A549 (cell line): ENCODE results near the gene JDP2. TPM values are rescaled to one million over a fixed set of nuclear protein-coding genes. Genes with fewer than 3 reads are reported as not detected.

Experiments used
- ATAC-seq, 2 experiments: fragments of 200-7000 bp in 1 of 2; fragments of >200 bp in 1 of 2; cut with Nextera tagmentation in 1 of 2; cut with Tn5 transposase in 1 of 2; 3 replicates each; pipeline versions ENCODE4 v1.8.0 to v1.9.1; 2018 to 2020; ENCODE audit warnings: mild to moderate bottlenecking in 1 of 2, moderate library complexity in 1 of 2
- CTCF ChIA-PET: fragments of 300-600 bp; sonication (Branson Sonifier 250); formaldehyde crosslinking; extraction: SDS; loops from one replicate; lab custom pipeline; 2021; ENCODE audit warnings: antibody characterized with exemption, inconsistent platforms; lab: Yijun Ruan, JAX
- POLR2A ChIA-PET: fragments of 350-600 bp; formaldehyde crosslinking; extraction: SDS; loops from one replicate; lab custom pipeline; 2021; ENCODE audit warnings: antibody characterized with exemption, inconsistent platforms; lab: Yijun Ruan, JAX
- DNase-seq, 2 experiments: peaks; one replicate each; pipeline versions ENCODE4 v3.0.0 to v3.0.0-alpha.2; 2011 to 2016; ENCODE audit warnings: low read depth in 1 of 2, low spot score in 1 of 2
- FAIRE-seq: peaks from 2 replicates; lab custom pipeline; 2011; peaks lifted over from hg19 to GRCh38; lab: Jason Lieb, UNC
- H3K27ac ChIP-seq, 2 experiments: fragments of >200 bp; sonication (Bioruptor Twin); formaldehyde crosslinking; 3 replicates each; pipeline ENCODE4 v1.5.1; 2016 to 2017
- H3K4me1 ChIP-seq: fragments of >200 bp; sonication (Bioruptor Twin); formaldehyde crosslinking; 3 replicates; pipeline ENCODE4 v1.6.1; 2016
- H3K4me2 ChIP-seq: fragments of >200 bp; sonication (Bioruptor Twin); formaldehyde crosslinking; 3 replicates; pipeline ENCODE4 v1.6.1; 2016
- H3K4me3 ChIP-seq: fragments of >200 bp; sonication (Bioruptor Twin); formaldehyde crosslinking; 3 replicates; pipeline ENCODE4 v1.5.1; 2016
- H3K9me3 ChIP-seq: fragments of >200 bp; sonication (Bioruptor Twin); formaldehyde crosslinking; 3 replicates; pipeline ENCODE4 v1.6.1; 2016
- BCL3 ChIP-seq: fragments of >200 bp; sonication (Bioruptor Twin); formaldehyde crosslinking; IDR thresholded peaks from 3 replicates; pipeline ENCODE4 v1.6.1; 2016
- BHLHE40 ChIP-seq: IDR thresholded peaks from 2 replicates; pipeline ENCODE4 v1.6.1; 2012; ENCODE audit warnings: low read depth, low read length, inconsistent platforms
- CBX2 ChIP-seq: fragments of 200-600 bp; sonication (generic); IDR thresholded peaks from 2 replicates; pipeline ENCODE4 v1.6.1; 2016; ENCODE audit warnings: low read depth, mild to moderate bottlenecking, borderline replicate concordance
- CBX8 ChIP-seq: fragments of 200-600 bp; sonication (generic); IDR thresholded peaks from 2 replicates; pipeline ENCODE4 v1.6.1; 2016
- CHD2 ChIP-seq: fragments of 150-350 bp; IDR thresholded peaks from 2 replicates; pipeline ENCODE4 v1.6.1; 2014; ENCODE audit warnings: low read length; ENCODE audit not compliant: partially characterized antibody
- CTCF ChIP-seq: fragments of >200 bp; sonication (Bioruptor Twin); formaldehyde crosslinking; IDR thresholded peaks from 3 replicates; pipeline ENCODE4 v1.5.1; 2016
- EHF ChIP-seq: fragments of 250-450 bp; sonication (Bioruptor Pico); IDR thresholded peaks from 2 replicates; pipeline ENCODE4 v1.5.0; 2020; ENCODE audit warnings: mild to moderate bottlenecking
- EHMT2 ChIP-seq: fragments of 200-600 bp; sonication (generic); IDR thresholded peaks from 2 replicates; pipeline ENCODE4 v1.6.1; 2016; ENCODE audit warnings: antibody characterized with exemption, low read depth, mild to moderate bottlenecking, moderate library complexity
- ELK1 ChIP-seq: fragments of 150-350 bp; IDR thresholded peaks from 2 replicates; pipeline ENCODE4 v1.6.1; 2014; ENCODE audit warnings: low read depth, mild to moderate bottlenecking, low read length
- EP300 ChIP-seq, 2 experiments: fragments of >200 bp; sonication (Bioruptor Twin); formaldehyde crosslinking; IDR thresholded peaks; 2 replicates in 1 of 2; 3 replicates in 1 of 2; pipeline ENCODE4 v1.6.1; 2016 to 2017
- FOXS1 ChIP-seq: fragments of 250-450 bp; sonication (Bioruptor Pico); IDR thresholded peaks from 2 replicates; pipeline ENCODE4 v1.5.0; 2020; ENCODE audit warnings: mild to moderate bottlenecking, moderate library complexity
- HMGXB4 ChIP-seq: fragments of 250-450 bp; sonication (Bioruptor Pico); IDR thresholded peaks from 2 replicates; pipeline ENCODE4 v1.5.0; 2021; ENCODE audit warnings: mild to moderate bottlenecking, moderate library complexity, borderline replicate concordance
- HOXB13 ChIP-seq: fragments of 250-450 bp; sonication (Bioruptor Pico); IDR thresholded peaks from 2 replicates; pipeline ENCODE4 v1.5.0; 2020; ENCODE audit warnings: low read depth, mild to moderate bottlenecking, moderate library complexity
- JUN ChIP-seq, 2 experiments: fragments of >200 bp; sonication (Bioruptor Twin); formaldehyde crosslinking; IDR thresholded peaks; 2 replicates in 1 of 2; 3 replicates in 1 of 2; pipeline ENCODE4 v1.6.1; 2016 to 2017
- JUNB ChIP-seq: fragments of >200 bp; sonication (Bioruptor Twin); formaldehyde crosslinking; IDR thresholded peaks from 2 replicates; pipeline ENCODE4 v1.6.1; 2016
- KDM5A ChIP-seq: fragments of 200-600 bp; sonication (generic); IDR thresholded peaks from 2 replicates; pipeline ENCODE4 v1.6.1; 2016; ENCODE audit warnings: antibody characterized with exemption, mild to moderate bottlenecking
- MAZ ChIP-seq: fragments of 150-350 bp; IDR thresholded peaks from 2 replicates; pipeline ENCODE4 v1.6.1; 2014; ENCODE audit warnings: antibody characterized with exemption, low read depth, low read length, borderline replicate concordance
- MYC ChIP-seq: IDR thresholded peaks from 2 replicates; pipeline ENCODE4 v1.6.1; 2012; ENCODE audit warnings: mild to moderate bottlenecking, inconsistent platforms, low read length, improper control_type of control experiment, borderline replicate concordance
- NFE2L2 ChIP-seq: fragments of 150-350 bp; conservative IDR thresholded peaks from 2 replicates; pipeline ENCODE4 v1.6.1; 2014; ENCODE audit warnings: low read length
- NPAS2 ChIP-seq: fragments of 250-450 bp; sonication (Bioruptor Pico); IDR thresholded peaks from 2 replicates; pipeline ENCODE4 v1.8.0; 2022; ENCODE audit warnings: mild to moderate bottlenecking, moderate library complexity, borderline replicate concordance
- NR3C1 ChIP-seq: fragments of >200 bp; sonication (Bioruptor Twin); formaldehyde crosslinking; IDR thresholded peaks from 3 replicates; pipeline ENCODE4 v1.6.1; 2017
- PBX3 ChIP-seq: IDR thresholded peaks from 2 replicates; pipeline ENCODE4 v1.6.1; 2012
- RNF2 ChIP-seq: fragments of 200-600 bp; sonication (generic); IDR thresholded peaks from 2 replicates; pipeline ENCODE4 v1.6.1; 2016; ENCODE audit warnings: low read depth, mild to moderate bottlenecking, antibody characterized with exemption, moderate library complexity, borderline replicate concordance
- ZFP36 ChIP-seq: fragments of 450-650 bp; IDR thresholded peaks from 2 replicates; pipeline ENCODE4 v1.6.1; 2014; ENCODE audit warnings: borderline replicate concordance; ENCODE audit not compliant: partially characterized antibody
- WGBS: methylation state at CpG from one replicate; pipeline ENCODE4 v1.1.6; 2017; ENCODE audit errors: missing lambda C conversion rate; 5-methylcytosine and 5-hydroxymethylcytosine counted together
- polyA plus RNA-seq, 4 experiments: library from polyadenylated mRNA; depleted of rRNA in 3 of 4; stranded (reverse); fragments of >200 nt; fragmentation: RNase III in 1 of 4; extraction: RNeasy Plus Mini Kit Qiagen cat#74134 plus additional on column Dnase treatment in 1 of 4; gene quantifications; 2 replicates in 3 of 4; 3 replicates in 1 of 4; pipeline ENCODE4 v1.2.3, GENCODE V29; 2011 to 2017

Gene JDP2
- polyA plus RNA-seq, 2 of the 4 experiments (the other 2 are of a cell fraction), result 22.4 to 31.2 TPM

GRCh38 chr14:75438486-75439080 lies 10.8 kb downstream of the JDP2 start:
- no peak overlapping the region for H3K27ac ChIP-seq
- POLR2A ChIA-PET, result no interaction called here
- whole genome bisulfite sequencing, result 90% methylated on average over 16 of the region's 16 CpGs
- DNase-seq (no peak), ATAC-seq (no peak), FAIRE-seq (no peak)
- H3K9me3 ChIP-seq, result no peaks in the 10 kb centered on the region
- H3K4me2 ChIP-seq, result no peak overlapping the region
- H3K4me1 ChIP-seq, result peaks cover 14% of the 10 kb centered on the region; the same call in 2 of the 3 replicates
- no peak for TF ChIP-seq NR3C1
- TF ChIP-seq MAZ, result no peak
- TF ChIP-seq CBX8, result no peak
- TF ChIP-seq JUNB, result no peak
- TF ChIP-seq BCL3, result no peak
- TF ChIP-seq EP300 (IDR thresholded peaks at IDR 0.05), result no peak
- no peak for TF ChIP-seq BHLHE40
- CTCF ChIA-PET, result interaction anchor here (1.1 to 2.6 kb wide), 4 partner anchors 10 to 50 kb away, joined by 3 to 9 read pairs (median 4); no protein-coding TSS in a partner anchor
- no peak overlapping the region for H3K4me3 ChIP-seq

GRCh38 chr14:75439989-75440388 lies 12.2 kb downstream of the JDP2 start:
- ChIA-PET CTCF (interaction anchor here (1.7 to 2.6 kb wide), 5 partner anchors 9 to 214 kb away, joined by 6 to 10 read pairs (median 7); no protein-coding TSS in a partner anchor), POLR2A (interaction anchor here (1.3 kb wide), 1 partner anchor 9 kb away, joined by 3 read pairs; no protein-coding TSS in a partner anchor)
- 95% methylated on average over 13 of the region's 13 CpGs for WGBS
- no peak for FAIRE-seq
- Histone ChIP-seq H3K4me2 (no peak overlapping the region), H3K4me1 (peaks cover 14% of the 10 kb centered on the region; the same call in 2 of the 3 replicates), H3K27ac (no peak overlapping the region), H3K9me3 (no peaks in the 10 kb centered on the region), H3K4me3 (no peak overlapping the region)
- TF ChIP-seq JUNB (no peak), PBX3 (no peak), JUN (IDR thresholded peaks at IDR 0.05) (no peak), EHF (CRISPR knock-in tag) (no peak), CTCF (no peak), ZFP36 (no peak), EHMT2 (no peak), FOXS1 (CRISPR knock-in tag) (no peak), MYC (no peak), RNF2 (no peak), HMGXB4 (CRISPR knock-in tag) (no peak), BHLHE40 (no peak), KDM5A (no peak), ELK1 (no peak), NPAS2 (no peak), CHD2 (no peak), HOXB13 (CRISPR knock-in tag) (no peak), NFE2L2 (no peak), CBX2 (no peak)
- no peak for ATAC-seq
- DNase-seq, result no peak
